ENCODE results near the gene SDR39U1.
"Not testable (repeated sequence)": the region's sequence is repeated elsewhere in the genome, so short reads cannot be mapped to it uniquely, and the experiment has no call there.

SDR39U1 gene

GRCh38 chr14:24442240-24443052, at the start of gene SDR39U1:
SDR39U1 (minus strand) TSS chr14:24442776; CDS start chr14:24442769, 7 bp downstream.
- H3K4me1 ChIP-seq (ENCODE audit: insufficient read depth, low read length), result peaks cover 28% of the 10 kb centered on the region
- peak within 1 kb of the TSS; percentile 88 for H3K9ac ChIP-seq (ENCODE audit: low read length)

GRCh38 chr14:24491586-24492408, 49.2 kb upstream of the SDR39U1 start:
- H3K4me1 ChIP-seq (ENCODE audit: insufficient read depth, low read length); H3K9ac ChIP-seq (ENCODE audit: low read length); H3K4me3 ChIP-seq (ENCODE audit: low read depth in 1 of 2, low read length in 2 of 2); H3K9me3 ChIP-seq (ENCODE audit: low read length); H3K27ac ChIP-seq (ENCODE audit: low read depth, low read length); H3K36me3 ChIP-seq (ENCODE audit: insufficient read depth, low read length); H3K27me3 ChIP-seq (ENCODE audit: control insufficient read depth in 1 of 2, insufficient read depth in 2 of 2, low read length in 2 of 2): not testable (repeated sequence)

More at GRCh38 chr14:24442240-24443052, at the start of gene SDR39U1:
- no peaks in the 10 kb centered on the region for H3K27me3 ChIP-seq (ENCODE audit: control insufficient read depth in 1 of 2, insufficient read depth in 2 of 2, low read length in 2 of 2)
- H3K4me3 ChIP-seq (ENCODE audit: low read depth in 1 of 2, low read length in 2 of 2), result peak within 1 kb of the TSS; percentile 55 to 94
- H3K36me3 ChIP-seq (ENCODE audit: insufficient read depth, low read length), result peaks cover 35% of the 10 kb centered on the region
- H3K27ac ChIP-seq (ENCODE audit: low read depth, low read length), result peak within 1 kb of the TSS; percentile 82
- no peaks in the 10 kb centered on the region for H3K9me3 ChIP-seq (ENCODE audit: low read length)

GRCh38 chr14:24483604-24484252, 41.2 kb upstream of the SDR39U1 start:
- Histone ChIP-seq H3K9me3 (ENCODE audit: low read length) (no peaks in the 10 kb centered on the region), H3K4me1 (ENCODE audit: insufficient read depth, low read length) (no peaks in the 10 kb centered on the region), H3K9ac (ENCODE audit: low read length) (no peak overlapping the region), H3K27ac (ENCODE audit: low read depth, low read length) (no peak overlapping the region), H3K4me3 (ENCODE audit: low read depth in 1 of 2, low read length in 2 of 2) (no peak overlapping the region), H3K36me3 (ENCODE audit: insufficient read depth, low read length) (no peaks in the 10 kb centered on the region), H3K27me3 (ENCODE audit: control insufficient read depth in 1 of 2, insufficient read depth in 2 of 2, low read length in 2 of 2) (no peaks in the 10 kb centered on the region)

GRCh38 chr14:24482699-24483303, 40.2 kb upstream of the SDR39U1 start:
- not testable (repeated sequence) for H3K9me3 ChIP-seq (ENCODE audit: low read length); H3K9ac ChIP-seq (ENCODE audit: low read length); H3K4me1 ChIP-seq (ENCODE audit: insufficient read depth, low read length); H3K27ac ChIP-seq (ENCODE audit: low read depth, low read length); H3K36me3 ChIP-seq (ENCODE audit: insufficient read depth, low read length); H3K4me3 ChIP-seq (ENCODE audit: low read depth in 1 of 2, low read length in 2 of 2); H3K27me3 ChIP-seq (ENCODE audit: control insufficient read depth in 1 of 2, insufficient read depth in 2 of 2, low read length in 2 of 2)

- Histone ChIP-seq H3K4me3 (ENCODE audit: low read depth in 1 of 2, low read length in 2 of 2) (no peak overlapping the region), H3K4me1 (ENCODE audit: insufficient read depth, low read length) (no peaks in the 10 kb centered on the region), H3K27me3 (ENCODE audit: control insufficient read depth in 1 of 2, insufficient read depth in 2 of 2, low read length in 2 of 2) (no peaks in the 10 kb centered on the region), H3K9ac (ENCODE audit: low read length) (no peak overlapping the region), H3K27ac (ENCODE audit: low read depth, low read length) (no peak overlapping the region), H3K36me3 (ENCODE audit: insufficient read depth, low read length) (no peaks in the 10 kb centered on the region), H3K9me3 (ENCODE audit: low read length) (no peaks in the 10 kb centered on the region)
Measured at GRCh38 chr14:24481622-24482324, 39.2 kb upstream of the SDR39U1 start.

GRCh38 chr14:24479999-24480398, 37.4 kb upstream of the SDR39U1 start:
- not testable (repeated sequence) for H3K4me3 ChIP-seq (ENCODE audit: low read depth in 1 of 2, low read length in 2 of 2); H3K27me3 ChIP-seq (ENCODE audit: control insufficient read depth in 1 of 2, insufficient read depth in 2 of 2, low read length in 2 of 2); H3K27ac ChIP-seq (ENCODE audit: low read depth, low read length)

GRCh38 chr14:24475261-24475660, 32.7 kb upstream of the SDR39U1 start:
- no peak overlapping the region for H3K4me3 ChIP-seq (ENCODE audit: low read depth in 1 of 2, low read length in 2 of 2)
- no peaks in the 10 kb centered on the region for H3K4me1 ChIP-seq (ENCODE audit: insufficient read depth, low read length)
- H3K9me3 ChIP-seq (ENCODE audit: low read length), result no peaks in the 10 kb centered on the region
- H3K36me3 ChIP-seq (ENCODE audit: insufficient read depth, low read length), result no peaks in the 10 kb centered on the region
- no peak overlapping the region for H3K27ac ChIP-seq (ENCODE audit: low read depth, low read length)
- H3K27me3 ChIP-seq (ENCODE audit: control insufficient read depth in 1 of 2, insufficient read depth in 2 of 2, low read length in 2 of 2), result no peaks in the 10 kb centered on the region
- no peak overlapping the region for H3K9ac ChIP-seq (ENCODE audit: low read length)

More at GRCh38 chr14:24479999-24480398, 37.4 kb upstream of the SDR39U1 start:
- H3K9me3 ChIP-seq (ENCODE audit: low read length); H3K4me1 ChIP-seq (ENCODE audit: insufficient read depth, low read length); H3K36me3 ChIP-seq (ENCODE audit: insufficient read depth, low read length); H3K9ac ChIP-seq (ENCODE audit: low read length): not testable (repeated sequence)

GRCh38 chr14:24473211-24473610, 30.6 kb upstream of the SDR39U1 start:
- Histone ChIP-seq H3K4me3 (ENCODE audit: low read depth in 1 of 2, low read length in 2 of 2) (no peak overlapping the region), H3K27ac (ENCODE audit: low read depth, low read length) (no peak overlapping the region), H3K36me3 (ENCODE audit: insufficient read depth, low read length) (no peaks in the 10 kb centered on the region), H3K9ac (ENCODE audit: low read length) (no peak overlapping the region), H3K9me3 (ENCODE audit: low read length) (no peaks in the 10 kb centered on the region), H3K27me3 (ENCODE audit: control insufficient read depth in 1 of 2, insufficient read depth in 2 of 2, low read length in 2 of 2) (no peaks in the 10 kb centered on the region), H3K4me1 (ENCODE audit: insufficient read depth, low read length) (no peaks in the 10 kb centered on the region)

GRCh38 chr14:24470450-24470849, 27.9 kb upstream of the SDR39U1 start:
- not testable (repeated sequence) for H3K9me3 ChIP-seq (ENCODE audit: low read length); H3K4me3 ChIP-seq (ENCODE audit: low read depth in 1 of 2, low read length in 2 of 2); H3K27me3 ChIP-seq (ENCODE audit: control insufficient read depth in 1 of 2, insufficient read depth in 2 of 2, low read length in 2 of 2); H3K27ac ChIP-seq (ENCODE audit: low read depth, low read length); H3K4me1 ChIP-seq (ENCODE audit: insufficient read depth, low read length); H3K36me3 ChIP-seq (ENCODE audit: insufficient read depth, low read length); H3K9ac ChIP-seq (ENCODE audit: low read length)

GRCh38 chr14:24465805-24466204, 23.2 kb upstream of the SDR39U1 start:
- no peak overlapping the region for H3K4me3 ChIP-seq (ENCODE audit: low read depth in 1 of 2, low read length in 2 of 2)
- no peak overlapping the region for H3K9ac ChIP-seq (ENCODE audit: low read length)
- no peaks in the 10 kb centered on the region for H3K9me3 ChIP-seq (ENCODE audit: low read length)
- H3K4me1 ChIP-seq (ENCODE audit: insufficient read depth, low read length), result no peaks in the 10 kb centered on the region
- no peak overlapping the region for H3K27ac ChIP-seq (ENCODE audit: low read depth, low read length)
- no peaks in the 10 kb centered on the region for H3K36me3 ChIP-seq (ENCODE audit: insufficient read depth, low read length)
- H3K27me3 ChIP-seq (ENCODE audit: control insufficient read depth in 1 of 2, insufficient read depth in 2 of 2, low read length in 2 of 2), result no peaks in the 10 kb centered on the region

Measured in muscle layer of colon (tissue), 2 donors.